GM20000 (cell line): ENCODE data around the gene ADAMTS8.
"Not testable (repeated sequence)": the region's sequence is repeated elsewhere in the genome, so short reads cannot be mapped to it uniquely, and the experiment has no call there.

Experiments
- DNase-seq: peaks from one replicate; pipeline ENCODE4 v3.0.0; 2012; ENCODE audit warnings: low spot score
- TF ChIP-seq, protein P1 (sequence below): IDR thresholded peaks from 2 replicates; pipeline ENCODE4 v1.5.1; 2012; ENCODE audit warnings: mild to moderate bottlenecking, control low read depth; ENCODE audit errors: extremely low read depth, missing control alignments

Gene ADAMTS8

DNA sequence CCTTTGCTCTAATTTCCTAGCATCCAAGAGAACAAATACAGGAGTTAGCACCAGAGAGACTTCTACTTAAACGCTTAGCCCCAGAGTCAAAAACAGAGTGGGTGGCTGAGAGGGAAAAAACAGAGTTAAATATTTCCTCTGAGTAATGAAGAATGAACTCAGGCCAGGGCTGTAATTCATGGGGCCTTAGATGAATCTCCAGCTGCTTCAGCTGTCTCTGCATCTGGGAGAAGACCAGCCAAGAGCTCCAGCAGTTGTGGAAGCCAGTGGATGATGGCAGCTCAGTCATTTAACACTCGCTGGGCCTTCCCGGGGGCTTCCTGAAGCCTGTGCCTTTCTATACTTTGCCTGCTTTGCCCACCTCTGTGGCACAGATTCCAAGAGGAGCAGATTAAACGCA is 14.3 kb upstream of the ADAMTS8 start:
- no peak for DNase-seq
- TF ChIP-seq, protein P1, sequence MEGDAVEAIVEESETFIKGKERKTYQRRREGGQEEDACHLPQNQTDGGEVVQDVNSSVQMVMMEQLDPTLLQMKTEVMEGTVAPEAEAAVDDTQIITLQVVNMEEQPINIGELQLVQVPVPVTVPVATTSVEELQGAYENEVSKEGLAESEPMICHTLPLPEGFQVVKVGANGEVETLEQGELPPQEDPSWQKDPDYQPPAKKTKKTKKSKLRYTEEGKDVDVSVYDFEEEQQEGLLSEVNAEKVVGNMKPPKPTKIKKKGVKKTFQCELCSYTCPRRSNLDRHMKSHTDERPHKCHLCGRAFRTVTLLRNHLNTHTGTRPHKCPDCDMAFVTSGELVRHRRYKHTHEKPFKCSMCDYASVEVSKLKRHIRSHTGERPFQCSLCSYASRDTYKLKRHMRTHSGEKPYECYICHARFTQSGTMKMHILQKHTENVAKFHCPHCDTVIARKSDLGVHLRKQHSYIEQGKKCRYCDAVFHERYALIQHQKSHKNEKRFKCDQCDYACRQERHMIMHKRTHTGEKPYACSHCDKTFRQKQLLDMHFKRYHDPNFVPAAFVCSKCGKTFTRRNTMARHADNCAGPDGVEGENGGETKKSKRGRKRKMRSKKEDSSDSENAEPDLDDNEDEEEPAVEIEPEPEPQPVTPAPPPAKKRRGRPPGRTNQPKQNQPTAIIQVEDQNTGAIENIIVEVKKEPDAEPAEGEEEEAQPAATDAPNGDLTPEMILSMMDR, result no peak

DNA sequence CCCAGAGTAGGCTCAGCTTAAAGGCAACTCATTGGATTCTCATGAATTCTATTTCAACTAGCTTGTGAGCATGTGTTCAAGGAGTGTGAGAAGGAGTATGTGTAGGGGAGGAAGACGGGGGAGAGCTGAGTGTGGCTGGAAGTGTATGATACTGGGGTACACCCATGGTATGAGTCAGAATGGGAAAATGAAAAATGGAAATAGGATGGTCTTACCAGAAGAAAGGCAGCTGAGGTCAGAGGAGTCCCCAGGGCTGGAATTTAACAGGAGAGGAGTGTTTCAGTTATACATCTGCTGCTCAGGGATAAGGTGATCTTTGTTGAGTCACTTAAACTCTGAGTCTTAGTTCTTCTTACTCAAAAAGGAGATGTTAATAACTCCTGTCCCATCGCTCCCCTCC is 13.3 kb upstream of the ADAMTS8 start:
- TF ChIP-seq, protein P1, result no peak
- DNase-seq, result no peak

DNA sequence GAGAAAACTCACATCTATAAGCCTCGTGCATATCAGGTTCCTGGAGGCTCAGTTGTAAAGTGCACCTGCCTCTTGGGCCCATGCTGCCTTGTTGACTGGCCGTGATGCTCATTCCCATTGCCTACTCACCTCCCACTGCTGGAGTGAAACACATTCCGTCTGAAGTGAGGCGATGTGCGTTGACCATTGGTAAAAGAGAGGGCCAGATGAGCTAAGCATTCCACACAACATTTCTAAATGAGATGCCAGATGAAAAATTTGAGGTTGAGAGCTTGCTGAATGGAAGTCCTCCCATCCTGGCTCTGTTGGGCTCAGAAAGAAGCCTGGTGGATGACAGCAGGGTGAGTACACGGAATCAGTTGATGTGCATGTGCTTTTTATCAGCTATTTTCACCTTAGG is 11.5 kb upstream of the ADAMTS8 start:
- TF ChIP-seq, protein P1, result no peak
- no peak for DNase-seq

DNA sequence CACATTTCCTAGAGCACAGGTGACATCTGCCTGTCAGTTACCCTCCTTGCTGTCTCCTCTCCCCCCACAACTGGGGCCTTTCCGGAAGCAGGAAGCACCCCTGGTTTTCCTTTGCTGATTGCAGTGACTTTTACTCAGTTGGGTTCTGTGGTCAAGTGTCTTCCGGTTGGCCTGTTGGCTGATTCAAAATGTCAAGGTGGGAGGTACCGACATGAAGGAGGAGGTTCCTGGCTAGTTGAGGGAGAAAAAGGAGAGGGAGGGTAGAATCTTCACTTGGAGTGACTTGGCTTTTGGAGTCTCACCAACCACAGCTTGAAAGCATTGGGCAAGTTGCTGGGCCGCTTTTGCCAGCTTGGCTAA is 10.7 kb upstream of the ADAMTS8 start:
- DNase-seq, result no peak
- TF ChIP-seq, protein P1, result no peak

DNA sequence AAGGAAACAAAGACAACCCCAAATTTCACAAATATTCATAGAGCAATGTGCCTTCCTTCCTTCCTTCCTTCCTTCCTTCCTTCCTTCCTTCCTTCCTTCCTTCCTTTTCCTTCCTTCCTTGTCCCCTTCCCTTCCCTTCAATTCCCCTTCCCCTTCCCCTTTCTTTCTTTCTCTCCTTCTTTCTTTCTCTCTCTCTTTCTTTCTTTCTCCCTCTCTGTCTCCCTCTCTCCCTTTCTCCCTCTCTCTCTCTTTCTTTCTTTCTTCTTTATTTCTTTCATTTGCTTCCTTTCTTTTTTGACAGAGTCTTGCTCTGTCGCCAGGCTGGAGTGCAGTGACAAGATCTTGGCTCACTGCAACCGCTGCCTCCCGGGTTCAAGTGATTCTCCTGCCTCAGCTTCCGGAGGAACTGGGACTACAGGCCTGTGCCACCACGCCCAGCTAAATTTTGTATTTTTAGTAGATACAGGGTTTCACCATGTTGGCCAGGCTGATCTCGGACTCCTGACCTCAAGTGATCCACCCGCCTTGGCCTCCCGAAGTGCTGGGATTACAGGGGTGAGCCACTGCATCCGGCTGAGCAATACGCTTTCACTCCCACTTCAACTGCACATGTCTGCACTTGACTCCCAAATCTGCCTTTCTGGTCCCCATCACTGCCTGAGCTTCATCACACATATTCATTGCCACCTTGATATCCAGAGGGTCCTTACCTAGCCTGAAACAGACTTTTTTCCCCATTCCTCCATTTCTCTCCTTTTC is 10.2 kb upstream of the ADAMTS8 start:
- DNase-seq, result not testable (repeated sequence)

DNA sequence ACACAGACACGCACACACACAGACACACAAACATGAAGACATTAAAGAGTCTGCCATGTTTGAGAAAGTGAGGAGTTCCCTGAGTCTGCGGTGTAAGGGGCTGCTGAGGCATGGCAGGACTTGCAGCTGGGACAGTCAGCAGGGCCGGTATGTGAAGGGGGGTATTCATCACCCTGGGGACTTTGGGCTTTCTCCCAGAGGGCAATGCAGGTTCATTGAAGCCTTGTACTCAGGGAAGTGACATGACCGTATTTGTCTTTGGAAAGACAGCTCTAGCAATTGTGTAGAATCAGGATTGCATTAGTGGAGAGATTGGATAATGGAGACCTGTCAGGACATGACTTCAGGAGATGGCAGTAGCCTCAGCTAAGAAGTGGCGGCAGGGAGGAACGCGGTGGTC is 9.4 kb upstream of the ADAMTS8 start:
- TF ChIP-seq, protein P1, result no peak
- no peak for DNase-seq

DNA sequence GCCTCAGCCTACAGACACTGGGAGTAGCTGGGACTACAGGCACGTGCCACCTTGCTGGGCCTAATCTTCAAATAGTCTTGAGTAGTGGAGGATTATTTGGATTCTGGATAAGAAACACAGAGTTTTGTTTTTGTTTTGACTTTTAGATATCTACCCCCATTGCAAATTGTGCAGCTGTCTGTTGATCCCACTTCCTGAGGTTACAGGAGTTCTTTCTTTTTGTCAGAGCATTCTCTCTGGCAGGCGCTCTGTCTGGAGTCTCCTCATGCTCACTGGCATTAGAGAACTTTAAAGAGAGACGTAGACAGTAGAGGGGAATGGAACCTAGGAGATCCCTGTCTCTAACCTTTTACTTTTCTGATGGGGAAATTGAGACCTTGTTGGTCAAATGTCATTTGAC is 7.8 kb upstream of the ADAMTS8 start:
- DNase-seq, result no peak
- TF ChIP-seq, protein P1, result no peak

DNA sequence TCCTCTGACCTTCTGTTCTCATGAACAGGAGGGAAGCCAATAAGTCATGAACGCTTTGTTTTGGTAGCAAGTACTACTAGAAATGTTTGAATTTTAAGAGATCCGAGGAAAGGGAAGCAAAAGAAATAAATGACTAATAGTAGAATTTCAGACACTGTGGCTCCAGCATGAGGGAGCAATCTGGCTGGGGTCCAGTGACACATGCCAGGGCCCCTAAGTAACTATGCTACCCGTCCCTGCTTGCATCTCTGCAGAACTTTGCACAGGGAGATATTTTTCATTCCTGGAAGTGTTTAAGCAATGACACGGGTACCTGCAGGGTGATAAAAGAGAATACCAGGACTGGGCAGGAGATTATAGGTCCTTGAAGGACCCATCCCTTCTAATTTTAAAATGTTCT is 7.3 kb upstream of the ADAMTS8 start:
- TF ChIP-seq, protein P1, result no peak
- DNase-seq, result no peak
